Keratinocyte (primary cell): ENCODE data around the gene GJC1. TPM values are rescaled to one million over a fixed set of nuclear protein-coding genes. Genes with fewer than 3 reads are reported as not detected.

Experiments
- DNase-seq: peaks from one replicate; pipeline ENCODE4 v3.0.0-alpha.2; 2011; ENCODE audit warnings: low read depth, missing footprints, low spot score
- FAIRE-seq: peaks from 2 replicates; lab custom pipeline; 2011; peaks lifted over from hg19 to GRCh38; lab: Jason Lieb, UNC
- H2AFZ ChIP-seq: 2 replicates; pipeline ENCODE4 v1.6.0; 2012; ENCODE audit warnings: low read length, control low read depth, inconsistent platforms; ENCODE audit not compliant: control insufficient read depth
- H3K27ac ChIP-seq: 2 replicates; pipeline ENCODE4 v1.5.1; 2011; ENCODE audit warnings: low read length; ENCODE audit not compliant: control insufficient read depth, insufficient read depth
- H3K27me3 ChIP-seq: 3 replicates; pipeline ENCODE4 v1.6.0; 2011; ENCODE audit warnings: low read length; ENCODE audit not compliant: control insufficient read depth, insufficient read depth; ENCODE audit errors: extremely low read depth
- H3K36me3 ChIP-seq, 2 experiments: 2 replicates in 1 of 2; 3 replicates in 1 of 2; pipeline ENCODE4 v1.5.1; 2011; ENCODE audit warnings: low read length in 2 of 2, mild to moderate bottlenecking in 1 of 2; ENCODE audit not compliant: control insufficient read depth in 2 of 2, insufficient read depth in 2 of 2; ENCODE audit errors: extremely low read depth in 1 of 2
- H3K4me1 ChIP-seq: 3 replicates; pipeline ENCODE4 v1.5.1; 2011; ENCODE audit warnings: low read length; ENCODE audit not compliant: control insufficient read depth, insufficient read depth; ENCODE audit errors: extremely low read depth
- H3K4me2 ChIP-seq: 3 replicates; pipeline ENCODE4 v1.6.0; 2011; ENCODE audit warnings: low read depth, low read length; ENCODE audit not compliant: control insufficient read depth, insufficient read depth; ENCODE audit errors: extremely low read depth
- H3K4me3 ChIP-seq, 3 experiments: fragments of 200-600 bp in 1 of 3; sonication (generic) in 1 of 3; 2 replicates in 2 of 3; 3 replicates in 1 of 3; pipeline ENCODE4 v1.5.1; 2011 to 2016; ENCODE audit warnings: low read length in 3 of 3, mild to moderate bottlenecking in 3 of 3, control low read depth in 2 of 3, inconsistent platforms in 1 of 3, low read depth in 1 of 3, mixed read lengths in 1 of 3, mixed run types in 1 of 3, moderate library complexity in 1 of 3; ENCODE audit not compliant: control insufficient read depth in 2 of 3, insufficient read depth in 2 of 3; ENCODE audit errors: extremely low read depth in 1 of 3
- H3K79me2 ChIP-seq: 2 replicates; pipeline ENCODE4 v1.6.0; 2012; ENCODE audit warnings: low read length; ENCODE audit not compliant: control insufficient read depth, insufficient read depth
- H3K9ac ChIP-seq: 3 replicates; pipeline ENCODE4 v1.6.0; 2011; ENCODE audit warnings: low read length; ENCODE audit not compliant: control insufficient read depth, insufficient read depth; ENCODE audit errors: extremely low read depth
- H3K9me1 ChIP-seq: 3 replicates; pipeline ENCODE4 v1.6.0; 2011; ENCODE audit warnings: low read length; ENCODE audit not compliant: control insufficient read depth, insufficient read depth; ENCODE audit errors: extremely low read depth
- H3K9me3 ChIP-seq: 2 replicates; pipeline ENCODE4 v1.5.1; 2012; ENCODE audit warnings: low read depth, low read length; ENCODE audit not compliant: control insufficient read depth
- H4K20me1 ChIP-seq: 3 replicates; pipeline ENCODE4 v1.6.0; 2011; ENCODE audit warnings: low read length; ENCODE audit not compliant: control insufficient read depth, insufficient read depth; ENCODE audit errors: extremely low read depth
- EZH2 ChIP-seq: IDR thresholded peaks from one replicate; pipeline ENCODE4 v1.6.1; 2012; ENCODE audit warnings: inconsistent platforms, mild to moderate bottlenecking, low read length, moderate library complexity
- dilution Hi-C: fragments of 300-500 bp; cut with MboI; formaldehyde crosslinking; loops from one replicate; pipeline ENCODE4 v1.7.0; 2020; ENCODE audit warnings: low sequenced_read_pairs; ENCODE audit not compliant: extremely low pct_ligation_motif_present
- polyA plus RNA-seq, 5 experiments: library from polyadenylated mRNA; depleted of rRNA in 3 of 5; stranded (reverse) in 3 of 5; stranded (forward) in 1 of 5; unstranded in 1 of 5; fragments of >200 nt; gene quantifications; 1 replicate in 1 of 5; 2 replicates in 3 of 5; 3 replicates in 1 of 5; pipeline versions ENCODE4 v1.2.1 to v1.2.3, GENCODE V29; 2011 to 2012; ENCODE audit warnings: missing spikeins in 2 of 5, low read depth in 1 of 5, low replicate concordance in 1 of 5
- TF ChIP-seq, protein P1 (sequence below), 3 experiments: IDR thresholded peaks in 1 of 3; conservative IDR thresholded peaks in 1 of 3; optimal IDR thresholded peaks in 1 of 3; 2 replicates in 2 of 3; 3 replicates in 1 of 3; pipeline versions ENCODE3 to v1.5.1; 2011; ENCODE audit warnings: low read length in 3 of 3, mild to moderate bottlenecking in 3 of 3, moderate library complexity in 2 of 3, control low read depth in 1 of 3, inconsistent platforms in 1 of 3; ENCODE audit not compliant: insufficient read depth in 2 of 3; ENCODE audit errors: extremely low read depth in 1 of 3

GJC1 gene
- polyA plus RNA-seq, 1 donor (not counting 4 experiments of a cell fraction or from before 2014, with no cell fraction given): 11.1 TPM

DNA sequence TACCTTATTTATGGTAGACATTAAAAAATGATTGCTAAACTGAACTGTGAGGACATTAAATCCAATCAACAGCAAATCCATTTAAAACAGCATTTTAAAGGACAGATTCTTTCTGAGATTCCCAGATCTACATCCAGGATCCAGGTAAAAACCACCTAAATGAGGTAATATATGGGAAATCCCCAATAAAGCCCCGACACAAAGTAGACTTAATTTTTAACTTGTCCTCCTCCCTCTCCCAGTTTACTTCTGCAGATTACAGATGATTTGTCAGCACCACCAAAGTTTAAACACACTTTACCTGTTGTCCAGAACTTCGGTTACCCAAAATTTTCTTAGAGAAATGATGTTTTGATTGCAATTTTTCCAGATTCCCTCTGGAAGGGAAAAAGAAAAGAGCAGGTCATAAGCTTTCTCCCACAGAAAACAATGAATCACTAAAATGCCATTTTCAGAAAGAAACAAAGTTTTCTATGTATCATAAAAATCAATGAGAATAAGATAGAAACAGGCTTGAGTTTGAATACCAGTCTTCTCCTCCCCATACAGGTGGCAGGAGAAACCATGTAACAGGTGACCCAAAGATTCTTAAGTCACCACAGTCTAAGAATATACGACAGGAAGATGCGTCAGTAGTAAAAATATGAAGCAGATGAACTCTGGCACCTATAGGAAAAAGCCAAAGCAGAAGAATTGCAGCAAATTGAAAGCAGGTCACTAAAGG lies 22.8 kb downstream of the GJC1 start:
- Histone ChIP-seq H3K27me3 (no peaks in the 10 kb centered on the region), H3K9me1 (no peaks in the 10 kb centered on the region), H3K9me3 (no peaks in the 10 kb centered on the region), H3K36me3 (peaks cover 9 to 12% of the 10 kb centered on the region in 2 experiments), H2AFZ (no peak overlapping the region), H3K4me3 (no peak overlapping the region), H3K27ac (no peak overlapping the region), H3K4me1 (no peaks in the 10 kb centered on the region), H3K9ac (no peak overlapping the region), H4K20me1 (peaks cover 3% of the 10 kb centered on the region), H3K79me2 (peaks cover 26% of the 10 kb centered on the region), H3K4me2 (no peak overlapping the region)
- DNase-seq (no peak), FAIRE-seq (no peak)
- dilution Hi-C loops: no loop called here
- TF ChIP-seq, protein P1, sequence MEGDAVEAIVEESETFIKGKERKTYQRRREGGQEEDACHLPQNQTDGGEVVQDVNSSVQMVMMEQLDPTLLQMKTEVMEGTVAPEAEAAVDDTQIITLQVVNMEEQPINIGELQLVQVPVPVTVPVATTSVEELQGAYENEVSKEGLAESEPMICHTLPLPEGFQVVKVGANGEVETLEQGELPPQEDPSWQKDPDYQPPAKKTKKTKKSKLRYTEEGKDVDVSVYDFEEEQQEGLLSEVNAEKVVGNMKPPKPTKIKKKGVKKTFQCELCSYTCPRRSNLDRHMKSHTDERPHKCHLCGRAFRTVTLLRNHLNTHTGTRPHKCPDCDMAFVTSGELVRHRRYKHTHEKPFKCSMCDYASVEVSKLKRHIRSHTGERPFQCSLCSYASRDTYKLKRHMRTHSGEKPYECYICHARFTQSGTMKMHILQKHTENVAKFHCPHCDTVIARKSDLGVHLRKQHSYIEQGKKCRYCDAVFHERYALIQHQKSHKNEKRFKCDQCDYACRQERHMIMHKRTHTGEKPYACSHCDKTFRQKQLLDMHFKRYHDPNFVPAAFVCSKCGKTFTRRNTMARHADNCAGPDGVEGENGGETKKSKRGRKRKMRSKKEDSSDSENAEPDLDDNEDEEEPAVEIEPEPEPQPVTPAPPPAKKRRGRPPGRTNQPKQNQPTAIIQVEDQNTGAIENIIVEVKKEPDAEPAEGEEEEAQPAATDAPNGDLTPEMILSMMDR (optimal IDR thresholded peaks at IDR 0.05 in 1 of 3, IDR thresholded peaks at IDR 0.05 in 1 of 3, conservative IDR thresholded peaks at IDR 0.05 in 1 of 3; ENCODE audit: extremely low read depth in 1 of 3, insufficient read depth in 2 of 3, low read length in 3 of 3): no peak
- no peak for TF ChIP-seq EZH2

DNA sequence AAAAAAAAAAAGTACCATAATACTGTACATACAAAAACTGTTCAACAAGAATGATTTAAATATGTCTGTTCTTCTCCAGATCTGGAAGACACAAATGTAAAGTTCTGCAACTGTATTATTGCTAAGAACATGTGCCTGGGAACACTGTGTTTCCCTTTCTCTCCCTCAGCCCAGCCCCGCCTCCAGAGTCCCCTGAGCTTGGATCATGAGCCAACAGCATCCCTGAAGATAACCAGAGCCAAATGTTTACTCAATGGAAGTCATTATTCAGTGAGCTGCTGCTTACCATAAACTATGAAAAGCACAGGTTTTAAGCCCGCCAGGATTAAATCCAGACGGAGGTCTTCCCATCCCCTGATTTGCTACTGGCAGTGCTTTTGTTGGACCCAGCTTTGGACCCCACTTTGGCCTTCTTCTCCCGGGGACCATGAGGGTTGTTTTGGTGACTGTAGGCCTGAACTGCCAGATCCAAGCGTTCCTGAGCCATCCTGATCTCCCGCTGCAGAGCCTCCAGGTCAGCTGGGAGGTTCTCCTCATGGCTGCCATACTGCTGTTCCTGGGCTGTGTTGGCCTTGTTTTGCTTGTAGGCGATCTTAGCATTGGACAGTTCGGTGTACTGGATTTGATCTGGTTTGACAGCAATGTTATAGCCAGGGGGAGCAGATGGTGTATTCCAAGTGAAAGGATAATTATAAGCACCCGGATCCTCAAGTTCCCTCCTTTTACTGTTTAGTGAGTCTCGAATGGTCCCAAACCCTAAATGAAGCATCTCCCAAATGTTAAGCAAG lies 25.6 kb downstream of the GJC1 start:
- no peak for FAIRE-seq
- no peak overlapping the region for H3K9ac ChIP-seq
- dilution Hi-C loops: no loop called here

More for the DNA sequence above, 25.6 kb downstream of the GJC1 start:
- H3K27ac ChIP-seq: no peak overlapping the region
- no peak overlapping the region for H3K4me3 ChIP-seq
- DNase-seq: no peak
- H3K79me2 ChIP-seq: peaks cover 15% of the 10 kb centered on the region
- H3K27me3 ChIP-seq: no peaks in the 10 kb centered on the region
- no peak overlapping the region for H3K4me2 ChIP-seq
- no peaks in the 10 kb centered on the region for H3K9me1 ChIP-seq
- H3K36me3 ChIP-seq: peaks cover 12 to 16% of the 10 kb centered on the region in 2 experiments
- H4K20me1 ChIP-seq: peaks cover 3% of the 10 kb centered on the region
- no peaks in the 10 kb centered on the region for H3K9me3 ChIP-seq
- H2AFZ ChIP-seq: no peak overlapping the region
- TF ChIP-seq, protein P1 (optimal IDR thresholded peaks at IDR 0.05 in 1 of 3, IDR thresholded peaks at IDR 0.05 in 1 of 3, conservative IDR thresholded peaks at IDR 0.05 in 1 of 3; ENCODE audit: extremely low read depth in 1 of 3, insufficient read depth in 2 of 3, low read length in 3 of 3): no peak
- no peak for TF ChIP-seq EZH2
- no peaks in the 10 kb centered on the region for H3K4me1 ChIP-seq
